Nephron (organoid): ENCODE data around the gene GIT1.

Experiments used
- H3K27ac Mint-ChIP-seq, 3 experiments: 2 replicates each; pipeline ENCODE4 v1.8.0; 2020; ENCODE audit warnings: mixed read lengths in 3 of 3, mild to moderate bottlenecking in 2 of 3, moderate library complexity in 1 of 3
- H3K27me3 Mint-ChIP-seq: 2 replicates; pipeline ENCODE4 v1.8.0; 2021; ENCODE audit warnings: low read depth, mild to moderate bottlenecking, moderate library complexity, mixed read lengths
- H3K36me3 Mint-ChIP-seq: 2 replicates; pipeline ENCODE4 v1.8.0; 2020; ENCODE audit warnings: low read depth, mixed read lengths
- H3K4me1 Mint-ChIP-seq: 2 replicates; pipeline ENCODE4 v1.8.0; 2020; ENCODE audit warnings: mixed read lengths
- H3K4me3 Mint-ChIP-seq, 3 experiments: 2 replicates each; pipeline ENCODE4 v1.8.0; 2020; ENCODE audit warnings: mild to moderate bottlenecking in 3 of 3, mixed read lengths in 3 of 3, moderate library complexity in 2 of 3
- H3K9me3 Mint-ChIP-seq: 2 replicates; pipeline ENCODE4 v1.8.0; 2020; ENCODE audit warnings: mixed read lengths
- CTCF ChIP-seq, 3 experiments: fragments of 200-600 bp; sonication (generic); IDR thresholded peaks; one replicate each; pipeline ENCODE4 v1.5.0; 2021; ENCODE audit warnings: antibody characterized with exemption in 3 of 3; ENCODE audit not compliant: unreplicated experiment in 3 of 3

GIT1 gene

GRCh38 chr17:29611351-29612093 is 22.1 kb upstream of the GIT1 start:
- no peaks in the 10 kb centered on the region for H3K9me3 Mint-ChIP-seq
- H3K4me1 Mint-ChIP-seq, result peaks cover 15% of the 10 kb centered on the region
- H3K4me3 Mint-ChIP-seq, result no peak overlapping the region
- peaks cover 8% of the 10 kb centered on the region for H3K36me3 Mint-ChIP-seq
- TF ChIP-seq CTCF (IDR thresholded peaks at IDR 0.05; ENCODE audit: unreplicated experiment in 3 of 3), result no peak
- H3K27me3 Mint-ChIP-seq, result peaks cover 24% of the 10 kb centered on the region
- no peak overlapping the region for H3K27ac Mint-ChIP-seq

- TF ChIP-seq CTCF (IDR thresholded peaks at IDR 0.05; ENCODE audit: unreplicated experiment in 3 of 3), result no peak
- Mint-ChIP-seq H3K27ac (no peak overlapping the region), H3K4me1 (peaks cover 5% of the 10 kb centered on the region), H3K9me3 (no peaks in the 10 kb centered on the region), H3K27me3 (peaks cover 13% of the 10 kb centered on the region), H3K4me3 (no peak overlapping the region), H3K36me3 (peaks cover 8% of the 10 kb centered on the region)
Measured at GRCh38 chr17:29610395-29610794, 20.9 kb upstream of the GIT1 start.

- Mint-ChIP-seq H3K36me3 (peaks cover 8% of the 10 kb centered on the region), H3K27me3 (no peaks in the 10 kb centered on the region), H3K4me1 (no peaks in the 10 kb centered on the region), H3K9me3 (no peaks in the 10 kb centered on the region), H3K4me3 (no peak overlapping the region), H3K27ac (no peak overlapping the region)
- TF ChIP-seq CTCF (IDR thresholded peaks at IDR 0.05; ENCODE audit: unreplicated experiment in 3 of 3), result no peak
Measured at GRCh38 chr17:29608986-29609385, 19.5 kb upstream of the GIT1 start.

- no peak overlapping the region for H3K4me3 Mint-ChIP-seq
- H3K27ac Mint-ChIP-seq, result no peak overlapping the region
- peaks cover 5% of the 10 kb centered on the region for H3K36me3 Mint-ChIP-seq
- H3K9me3 Mint-ChIP-seq, result no peaks in the 10 kb centered on the region
- TF ChIP-seq CTCF (IDR thresholded peaks at IDR 0.05; ENCODE audit: unreplicated experiment in 3 of 3), result no peak
- H3K27me3 Mint-ChIP-seq, result no peaks in the 10 kb centered on the region
- peaks cover 7% of the 10 kb centered on the region for H3K4me1 Mint-ChIP-seq
Measured at GRCh38 chr17:29607557-29608195, 18.2 kb upstream of the GIT1 start.

GRCh38 chr17:29603109-29603674 is 13.7 kb upstream of the GIT1 start:
- Mint-ChIP-seq H3K4me1 (peaks cover 28% of the 10 kb centered on the region), H3K27me3 (peaks cover 11% of the 10 kb centered on the region), H3K4me3 (no peak overlapping the region), H3K27ac (peak overlapping the region in 2 of 3 experiments; percentile 27 to 34), H3K9me3 (no peaks in the 10 kb centered on the region), H3K36me3 (no peaks in the 10 kb centered on the region)
- TF ChIP-seq CTCF (IDR thresholded peaks at IDR 0.05; ENCODE audit: unreplicated experiment in 3 of 3), result no peak
